HepG2 (cell line): Measurements from ENCODE around the gene RUVBL2. TPM values are rescaled to one million over a fixed set of nuclear protein-coding genes. Genes with fewer than 3 reads are reported as not detected.

Experiments used
- ATAD3A ChIP-seq: sonication (generic); formaldehyde crosslinking; IDR thresholded peaks from 2 replicates; pipeline ENCODE4 v1.4.0; 2020; ENCODE audit warnings: missing genetic modification reagents
- BRCA1 ChIP-seq: sonication (generic); formaldehyde crosslinking; IDR thresholded peaks from 2 replicates; pipeline ENCODE4 v1.4.0; 2020; ENCODE audit warnings: missing genetic modification reagents
- KAT2B ChIP-seq: fragments of 150-350 bp; IDR thresholded peaks from 2 replicates; pipeline ENCODE4 v1.6.1; 2014; ENCODE audit warnings: low read depth, low read length, borderline replicate concordance
- KAT7 ChIP-seq: IDR thresholded peaks from 2 replicates; pipeline ENCODE4 v1.6.1; 2018; ENCODE audit warnings: borderline replicate concordance, missing compliant biosample characterization
- MEIS2 ChIP-seq: sonication (generic); formaldehyde crosslinking; IDR thresholded peaks from 2 replicates; pipeline ENCODE4 v1.9.0; 2021; ENCODE audit warnings: mild to moderate bottlenecking, missing genetic modification reagents
- MXD4 ChIP-seq: IDR thresholded peaks from 2 replicates; pipeline ENCODE4 v1.6.1; 2016; ENCODE audit warnings: mild to moderate bottlenecking, missing biosample characterization, missing genetic modification reagents
- NR2C2 ChIP-seq: sonication (generic); formaldehyde crosslinking; IDR thresholded peaks from 2 replicates; pipeline ENCODE4 v1.4.0; 2020; ENCODE audit warnings: missing genetic modification reagents, mild to moderate bottlenecking, moderate library complexity, borderline replicate concordance
- PAWR ChIP-seq: sonication (generic); formaldehyde crosslinking; IDR thresholded peaks from 2 replicates; pipeline ENCODE4 v1.4.0; 2020; ENCODE audit warnings: missing genetic modification reagents, mild to moderate bottlenecking, borderline replicate concordance
- SALL1 ChIP-seq: sonication (generic); formaldehyde crosslinking; IDR thresholded peaks from 2 replicates; pipeline ENCODE4 v1.8.0; 2022; ENCODE audit warnings: mild to moderate bottlenecking, missing genetic modification reagents
- U2AF2 ChIP-seq: fragments of 200-400 bp; formaldehyde crosslinking; IDR thresholded peaks from 2 replicates; pipeline ENCODE4 v1.6.1; 2017; ENCODE audit warnings: low read depth, mild to moderate bottlenecking, low read length
- ZNF17 ChIP-seq: sonication (generic); formaldehyde crosslinking; IDR thresholded peaks from 2 replicates; pipeline ENCODE4 v1.5.0; 2020; ENCODE audit warnings: mild to moderate bottlenecking, missing genetic modification reagents
- ZNF331 ChIP-seq: sonication (generic); formaldehyde crosslinking; IDR thresholded peaks from 2 replicates; pipeline ENCODE4 v1.4.0; 2020; ENCODE audit warnings: missing genetic modification reagents
- ZNF7 ChIP-seq: IDR thresholded peaks from 2 replicates; pipeline ENCODE4 v1.6.1; 2016; ENCODE audit warnings: missing biosample characterization, missing genetic modification reagents
- ZNF747 ChIP-seq: sonication (generic); formaldehyde crosslinking; IDR thresholded peaks from 2 replicates; pipeline ENCODE4 v1.8.1; 2023; ENCODE audit warnings: missing genetic modification reagents, mild to moderate bottlenecking, borderline replicate concordance
- polyA plus RNA-seq, 8 experiments: library from polyadenylated mRNA; depleted of rRNA in 3 of 8; stranded (reverse) in 7 of 8; unstranded in 1 of 8; fragments of >200 nt; fragmentation: Illumina TruSeq in 4 of 8; extraction: Trizol in 4 of 8; gene quantifications; 2 replicates each; pipeline versions ENCODE4 v1.2.1 to v1.2.3, GENCODE V29; 2011 to 2016; ENCODE audit warnings: low read depth in 4 of 8, missing spikeins in 1 of 8, mixed read lengths in 1 of 8; ENCODE audit not compliant: insufficient read depth in 1 of 8
- total RNA-seq, 5 experiments: library from RNA; depleted of rRNA; stranded (reverse); fragments of >200 nt; fragmentation: Illumina TruSeq; extraction: Trizol; gene quantifications; 2 replicates each; pipeline ENCODE4 v1.2.3, GENCODE V29; 2016; ENCODE audit warnings: low read depth in 1 of 5
- TF ChIP-seq, protein P1 (sequence below): sonication (generic); formaldehyde crosslinking; conservative IDR thresholded peaks from 2 replicates; pipeline ENCODE4 v1.8.0; 2022; ENCODE audit warnings: mild to moderate bottlenecking, moderate library complexity, missing genetic modification reagents
- TF ChIP-seq, protein P2 (sequence below): sonication (generic); formaldehyde crosslinking; conservative IDR thresholded peaks from 2 replicates; pipeline ENCODE4 v1.8.1; 2023; ENCODE audit warnings: missing genetic modification reagents
- TF ChIP-seq, protein P3 (sequence below): IDR thresholded peaks from 2 replicates; pipeline ENCODE4 v1.6.1; 2016; ENCODE audit warnings: missing compliant biosample characterization, missing genetic modification reagents, borderline replicate concordance
- TF ChIP-seq, protein P4 (sequence below): sonication (generic); formaldehyde crosslinking; IDR thresholded peaks from 2 replicates; pipeline ENCODE4 v1.4.0; 2020; ENCODE audit warnings: missing genetic modification reagents
- TF ChIP-seq, protein P5 (sequence below): sonication (generic); formaldehyde crosslinking; IDR thresholded peaks from 2 replicates; pipeline ENCODE4 v1.5.0; 2020; ENCODE audit warnings: mild to moderate bottlenecking, low read depth, missing genetic modification reagents, borderline replicate concordance
- TF ChIP-seq, protein P6 (sequence below): sonication (generic); formaldehyde crosslinking; IDR thresholded peaks from 2 replicates; pipeline ENCODE4 v1.5.1; 2020; ENCODE audit warnings: mild to moderate bottlenecking, missing genetic modification reagents, moderate library complexity

RUVBL2 gene
- total and polyA plus RNA-seq, 2 of the 13 experiments (the other 11 are each of a cell fraction or from before 2014, with no cell fraction given): 120 to 122 TPM

DNA sequence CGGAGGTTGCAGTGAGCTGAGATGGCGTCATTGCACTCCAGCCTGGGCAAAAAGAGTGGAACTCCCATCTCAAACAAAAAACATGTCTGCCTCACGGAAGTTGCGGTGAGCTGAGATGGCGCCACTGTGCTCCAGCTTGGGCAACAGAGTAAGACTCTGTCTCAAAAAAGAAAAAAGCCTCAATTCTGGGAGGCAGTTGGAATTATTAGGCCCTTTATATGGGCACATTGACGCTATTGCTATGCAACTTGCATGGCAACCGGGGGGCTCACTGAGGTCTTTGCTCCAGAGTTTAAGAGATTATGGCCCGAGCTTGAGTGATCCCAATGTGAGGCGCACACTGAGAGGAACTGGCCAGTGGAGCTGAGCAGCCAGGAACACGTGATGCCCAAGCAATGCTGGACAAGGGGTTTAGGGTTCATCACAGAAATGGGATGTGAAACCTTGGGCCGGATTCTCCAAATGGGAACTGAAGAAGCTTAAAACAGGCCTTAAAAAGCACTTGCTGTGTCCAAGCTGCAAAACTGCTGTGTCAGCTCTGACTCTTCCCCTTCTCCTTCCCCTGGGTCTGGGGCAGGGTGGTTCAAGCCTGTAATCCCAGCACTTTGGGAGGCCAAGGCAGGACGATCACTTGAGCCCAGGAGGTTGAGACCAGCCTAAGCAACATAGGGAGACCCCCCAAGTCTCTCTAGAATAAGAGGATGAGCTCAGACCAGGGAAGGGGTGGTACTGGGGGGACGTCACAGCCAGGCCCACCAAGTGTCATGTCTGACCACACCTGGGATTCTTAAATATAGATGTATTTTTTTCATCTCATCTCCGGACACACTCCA lies 26.1 kb upstream of the RUVBL2 start (continued):
- TF ChIP-seq ZNF331 (peak; percentile 32), ZNF7 (no peak), ZNF17 (no peak), NR2C2 (CRISPR knock-in tag) (peak; percentile 54; the same call in 1 of the 2 replicates), MEIS2 (CRISPR knock-in tag) (no peak), KAT2B (no peak), MXD4 (CRISPR knock-in tag) (no peak), ZNF747 (CRISPR knock-in tag) (no peak; the same call in 1 of the 2 replicates), ATAD3A (CRISPR knock-in tag) (no peak), PAWR (CRISPR knock-in tag) (no peak), BRCA1 (CRISPR knock-in tag) (no peak), KAT7 (CRISPR knock-in tag) (no peak), U2AF2 (no peak), SALL1 (CRISPR knock-in tag) (no peak; the same call in 1 of the 2 replicates)
- TF ChIP-seq, protein P1, sequence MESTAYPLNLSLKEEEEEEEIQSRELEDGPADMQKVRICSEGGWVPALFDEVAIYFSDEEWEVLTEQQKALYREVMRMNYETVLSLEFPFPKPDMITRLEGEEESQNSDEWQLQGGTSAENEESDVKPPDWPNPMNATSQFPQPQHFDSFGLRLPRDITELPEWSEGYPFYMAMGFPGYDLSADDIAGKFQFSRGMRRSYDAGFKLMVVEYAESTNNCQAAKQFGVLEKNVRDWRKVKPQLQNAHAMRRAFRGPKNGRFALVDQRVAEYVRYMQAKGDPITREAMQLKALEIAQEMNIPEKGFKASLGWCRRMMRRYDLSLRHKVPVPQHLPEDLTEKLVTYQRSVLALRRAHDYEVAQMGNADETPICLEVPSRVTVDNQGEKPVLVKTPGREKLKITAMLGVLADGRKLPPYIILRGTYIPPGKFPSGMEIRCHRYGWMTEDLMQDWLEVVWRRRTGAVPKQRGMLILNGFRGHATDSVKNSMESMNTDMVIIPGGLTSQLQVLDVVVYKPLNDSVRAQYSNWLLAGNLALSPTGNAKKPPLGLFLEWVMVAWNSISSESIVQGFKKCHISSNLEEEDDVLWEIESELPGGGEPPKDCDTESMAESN (CRISPR knock-in tag): peak; percentile 53; the same call in 1 of the 2 replicates
- TF ChIP-seq, protein P2, sequence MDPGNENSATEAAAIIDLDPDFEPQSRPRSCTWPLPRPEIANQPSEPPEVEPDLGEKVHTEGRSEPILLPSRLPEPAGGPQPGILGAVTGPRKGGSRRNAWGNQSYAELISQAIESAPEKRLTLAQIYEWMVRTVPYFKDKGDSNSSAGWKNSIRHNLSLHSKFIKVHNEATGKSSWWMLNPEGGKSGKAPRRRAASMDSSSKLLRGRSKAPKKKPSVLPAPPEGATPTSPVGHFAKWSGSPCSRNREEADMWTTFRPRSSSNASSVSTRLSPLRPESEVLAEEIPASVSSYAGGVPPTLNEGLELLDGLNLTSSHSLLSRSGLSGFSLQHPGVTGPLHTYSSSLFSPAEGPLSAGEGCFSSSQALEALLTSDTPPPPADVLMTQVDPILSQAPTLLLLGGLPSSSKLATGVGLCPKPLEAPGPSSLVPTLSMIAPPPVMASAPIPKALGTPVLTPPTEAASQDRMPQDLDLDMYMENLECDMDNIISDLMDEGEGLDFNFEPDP: no peak
- TF ChIP-seq, protein P3, sequence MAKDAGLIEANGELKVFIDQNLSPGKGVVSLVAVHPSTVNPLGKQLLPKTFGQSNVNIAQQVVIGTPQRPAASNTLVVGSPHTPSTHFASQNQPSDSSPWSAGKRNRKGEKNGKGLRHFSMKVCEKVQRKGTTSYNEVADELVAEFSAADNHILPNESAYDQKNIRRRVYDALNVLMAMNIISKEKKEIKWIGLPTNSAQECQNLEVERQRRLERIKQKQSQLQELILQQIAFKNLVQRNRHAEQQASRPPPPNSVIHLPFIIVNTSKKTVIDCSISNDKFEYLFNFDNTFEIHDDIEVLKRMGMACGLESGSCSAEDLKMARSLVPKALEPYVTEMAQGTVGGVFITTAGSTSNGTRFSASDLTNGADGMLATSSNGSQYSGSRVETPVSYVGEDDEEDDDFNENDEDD (CRISPR knock-in tag): no peak
- TF ChIP-seq, protein P4, sequence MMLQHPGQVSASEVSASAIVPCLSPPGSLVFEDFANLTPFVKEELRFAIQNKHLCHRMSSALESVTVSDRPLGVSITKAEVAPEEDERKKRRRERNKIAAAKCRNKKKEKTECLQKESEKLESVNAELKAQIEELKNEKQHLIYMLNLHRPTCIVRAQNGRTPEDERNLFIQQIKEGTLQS (CRISPR knock-in tag): no peak
- TF ChIP-seq, protein P5, sequence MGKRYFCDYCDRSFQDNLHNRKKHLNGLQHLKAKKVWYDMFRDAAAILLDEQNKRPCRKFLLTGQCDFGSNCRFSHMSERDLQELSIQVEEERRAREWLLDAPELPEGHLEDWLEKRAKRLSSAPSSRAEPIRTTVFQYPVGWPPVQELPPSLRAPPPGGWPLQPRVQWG (CRISPR knock-in tag): no peak
- TF ChIP-seq, protein P6, sequence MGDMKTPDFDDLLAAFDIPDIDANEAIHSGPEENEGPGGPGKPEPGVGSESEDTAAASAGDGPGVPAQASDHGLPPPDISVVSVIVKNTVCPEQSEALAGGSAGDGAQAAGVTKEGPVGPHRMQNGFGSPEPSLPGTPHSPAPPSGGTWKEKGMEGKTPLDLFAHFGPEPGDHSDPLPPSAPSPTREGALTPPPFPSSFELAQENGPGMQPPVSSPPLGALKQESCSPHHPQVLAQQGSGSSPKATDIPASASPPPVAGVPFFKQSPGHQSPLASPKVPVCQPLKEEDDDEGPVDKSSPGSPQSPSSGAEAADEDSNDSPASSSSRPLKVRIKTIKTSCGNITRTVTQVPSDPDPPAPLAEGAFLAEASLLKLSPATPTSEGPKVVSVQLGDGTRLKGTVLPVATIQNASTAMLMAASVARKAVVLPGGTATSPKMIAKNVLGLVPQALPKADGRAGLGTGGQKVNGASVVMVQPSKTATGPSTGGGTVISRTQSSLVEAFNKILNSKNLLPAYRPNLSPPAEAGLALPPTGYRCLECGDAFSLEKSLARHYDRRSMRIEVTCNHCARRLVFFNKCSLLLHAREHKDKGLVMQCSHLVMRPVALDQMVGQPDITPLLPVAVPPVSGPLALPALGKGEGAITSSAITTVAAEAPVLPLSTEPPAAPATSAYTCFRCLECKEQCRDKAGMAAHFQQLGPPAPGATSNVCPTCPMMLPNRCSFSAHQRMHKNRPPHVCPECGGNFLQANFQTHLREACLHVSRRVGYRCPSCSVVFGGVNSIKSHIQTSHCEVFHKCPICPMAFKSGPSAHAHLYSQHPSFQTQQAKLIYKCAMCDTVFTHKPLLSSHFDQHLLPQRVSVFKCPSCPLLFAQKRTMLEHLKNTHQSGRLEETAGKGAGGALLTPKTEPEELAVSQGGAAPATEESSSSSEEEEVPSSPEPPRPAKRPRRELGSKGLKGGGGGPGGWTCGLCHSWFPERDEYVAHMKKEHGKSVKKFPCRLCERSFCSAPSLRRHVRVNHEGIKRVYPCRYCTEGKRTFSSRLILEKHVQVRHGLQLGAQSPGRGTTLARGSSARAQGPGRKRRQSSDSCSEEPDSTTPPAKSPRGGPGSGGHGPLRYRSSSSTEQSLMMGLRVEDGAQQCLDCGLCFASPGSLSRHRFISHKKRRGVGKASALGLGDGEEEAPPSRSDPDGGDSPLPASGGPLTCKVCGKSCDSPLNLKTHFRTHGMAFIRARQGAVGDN (CRISPR knock-in tag): peak; percentile 48; the same call in 1 of the 2 replicates
